ENCODE measurements around the gene BAD.

BAD gene

DNA sequence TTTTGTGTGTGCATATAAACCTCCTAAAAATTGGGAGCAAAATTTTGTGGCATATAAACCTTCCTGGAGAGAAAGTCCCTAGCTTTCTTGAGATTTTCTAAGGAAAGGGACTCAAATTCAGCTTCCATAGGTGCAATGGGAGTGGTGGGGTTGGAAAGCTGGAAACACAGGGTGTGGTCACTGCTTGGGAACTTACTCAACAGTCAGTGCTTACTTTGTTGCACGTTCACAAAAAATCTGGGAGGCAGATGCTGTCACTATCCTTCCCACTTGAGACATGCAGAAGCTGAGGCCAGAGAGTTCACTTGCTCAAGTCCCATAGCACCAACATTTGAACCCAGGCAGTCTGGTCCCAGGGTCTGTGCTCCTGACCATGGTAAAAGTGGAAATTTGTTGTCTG is 11.8 kb upstream of the BAD start:
- no peak for DNase-seq (ENCODE audit: low read depth)

DNA sequence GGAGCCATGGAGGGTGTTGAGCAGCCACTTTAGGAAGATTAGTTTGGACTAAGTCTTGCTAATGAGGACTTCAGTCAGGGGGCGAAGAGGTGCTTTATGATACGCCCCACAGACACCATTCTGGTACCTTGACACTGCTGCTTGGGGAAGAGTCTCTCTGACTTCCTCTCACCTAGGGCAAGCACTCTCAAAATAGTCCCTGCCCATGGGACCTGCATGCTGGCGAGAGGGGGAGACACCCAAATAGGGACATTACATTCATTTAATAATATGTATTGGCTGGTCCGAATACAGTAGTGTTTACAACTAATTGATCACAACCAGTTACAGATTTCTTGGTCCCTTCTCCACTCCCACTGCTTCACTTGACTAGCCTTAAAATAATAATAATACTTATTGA is 11.3 kb upstream of the BAD start:
- DNase-seq (ENCODE audit: low read depth): no peak

DNA sequence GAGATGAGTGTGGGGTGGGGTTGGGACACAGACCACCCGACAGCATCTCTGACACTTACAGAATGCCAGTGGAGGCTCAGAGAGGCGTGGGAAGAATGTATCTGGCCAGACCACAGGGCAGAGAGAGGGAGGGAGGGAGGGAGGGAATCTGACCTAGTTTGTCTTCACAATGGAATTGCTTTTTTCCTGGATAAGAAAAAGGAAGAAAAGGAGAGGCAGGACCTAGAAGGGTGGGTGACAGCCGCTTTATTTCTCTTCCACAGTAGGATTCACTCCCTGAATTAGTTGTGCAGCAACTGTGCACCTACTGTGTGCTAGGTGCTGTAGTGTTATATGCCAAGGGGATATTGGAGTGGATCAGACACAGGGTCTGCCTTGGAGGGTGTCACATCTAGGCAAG is 10.3 kb upstream of the BAD start:
- no peak for DNase-seq (ENCODE audit: low read depth)

DNA sequence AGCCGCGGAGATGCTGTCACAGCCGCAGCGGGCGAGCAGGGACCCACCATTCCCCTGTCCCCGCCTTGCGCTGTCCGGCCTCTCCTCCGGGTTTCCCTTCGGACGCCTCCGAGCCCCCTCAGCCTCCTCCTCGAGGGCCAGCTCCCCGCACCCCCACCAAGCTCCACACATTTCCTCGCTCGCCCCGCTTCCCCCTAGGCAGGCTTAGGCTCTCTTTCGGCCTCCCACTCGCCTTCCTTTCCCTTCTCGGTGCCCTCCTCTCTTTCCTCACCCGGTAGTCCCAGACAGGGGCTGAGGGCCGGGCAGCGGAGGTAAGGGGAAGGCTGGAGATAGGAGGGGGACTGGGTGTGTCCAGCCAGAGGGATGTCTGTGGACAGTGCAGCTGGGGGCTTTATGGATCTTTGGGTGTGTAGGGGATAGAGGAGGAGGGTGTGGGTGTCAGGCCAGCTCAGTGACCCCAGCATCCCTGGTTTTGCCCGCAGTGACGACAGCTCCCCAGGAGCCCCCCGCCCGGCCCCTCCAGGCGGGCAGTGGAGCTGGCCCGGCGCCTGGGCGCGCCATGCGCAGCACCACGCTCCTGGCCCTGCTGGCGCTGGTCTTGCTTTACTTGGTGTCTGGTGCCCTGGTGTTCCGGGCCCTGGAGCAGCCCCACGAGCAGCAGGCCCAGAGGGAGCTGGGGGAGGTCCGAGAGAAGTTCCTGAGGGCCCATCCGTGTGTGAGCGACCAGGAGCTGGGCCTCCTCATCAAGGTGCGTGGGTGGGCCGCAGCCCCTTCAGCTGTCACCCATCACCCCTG is 8.2 kb upstream of the BAD start:
- no peak for DNase-seq (ENCODE audit: low read depth)

DNA sequence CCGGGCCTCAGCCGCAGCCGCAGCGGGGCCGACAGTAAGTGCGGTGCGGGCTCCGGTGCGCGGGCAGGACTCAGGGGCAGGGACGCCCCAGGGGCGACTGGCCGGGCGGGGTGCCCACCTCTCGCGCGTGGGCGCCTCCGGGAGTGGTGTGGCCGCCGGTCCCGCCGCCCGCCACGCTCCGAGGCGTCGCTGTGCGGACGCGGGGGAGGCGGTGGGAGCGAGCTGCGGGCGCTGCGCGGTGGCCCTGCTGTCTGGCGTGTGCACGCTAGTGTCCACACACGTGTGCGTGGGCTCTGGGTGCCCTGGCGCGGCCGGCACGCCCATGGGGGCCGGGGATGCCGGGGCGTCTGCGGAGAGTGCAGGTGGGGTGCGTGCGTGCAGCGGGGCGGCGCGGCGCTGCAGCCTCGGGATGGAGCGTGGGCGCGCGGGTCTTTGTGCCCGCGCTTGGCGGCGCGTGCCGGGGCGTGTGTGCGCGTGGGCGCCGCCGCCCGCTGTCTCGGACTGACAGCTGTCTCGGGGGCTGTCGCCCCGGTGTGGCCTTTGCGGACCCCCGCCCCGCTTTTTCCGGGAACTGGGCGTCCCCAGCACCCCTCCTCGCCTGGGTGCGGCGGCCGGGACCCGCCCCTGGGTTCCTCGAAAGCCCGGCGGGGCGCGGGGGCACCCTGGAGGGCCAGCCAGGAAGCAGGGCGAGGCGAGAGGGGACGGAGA is 7.4 kb upstream of the BAD start:
- DNase-seq (ENCODE audit: low read depth): no peak

DNA sequence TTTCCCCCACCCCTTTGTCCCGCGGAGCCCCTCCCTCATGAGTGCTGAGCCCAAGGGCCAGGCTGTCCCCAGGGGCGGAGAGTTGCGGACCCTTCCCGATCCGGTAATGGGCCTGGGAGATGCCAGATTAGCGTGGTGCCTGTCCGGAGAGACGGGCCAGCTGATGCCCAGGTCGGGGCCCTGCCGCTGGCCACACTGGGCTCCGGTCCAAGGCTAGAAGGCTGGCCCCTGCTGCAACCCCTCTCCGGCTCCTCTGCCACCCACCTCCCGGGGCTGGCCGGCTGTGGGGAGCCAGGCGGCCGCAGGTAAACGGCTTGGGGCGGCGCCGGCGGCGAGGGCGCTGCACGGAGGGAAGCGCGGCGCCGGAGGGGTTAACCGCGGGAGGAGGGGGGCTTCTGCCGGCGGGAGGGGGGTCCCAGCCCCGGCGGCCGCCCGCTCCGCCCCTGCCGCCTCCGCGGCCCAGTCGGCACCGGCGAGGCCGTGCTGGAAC is 6.8 kb upstream of the BAD start, which contains the start of gene KCNK4:
TSS of gene KCNK4 (plus strand) at position 41 of the 490 bp plus-strand sequence. CDS start 1,717 bp downstream, outside the sequence.
- DNase-seq (ENCODE audit: low read depth): no peak

DNA sequence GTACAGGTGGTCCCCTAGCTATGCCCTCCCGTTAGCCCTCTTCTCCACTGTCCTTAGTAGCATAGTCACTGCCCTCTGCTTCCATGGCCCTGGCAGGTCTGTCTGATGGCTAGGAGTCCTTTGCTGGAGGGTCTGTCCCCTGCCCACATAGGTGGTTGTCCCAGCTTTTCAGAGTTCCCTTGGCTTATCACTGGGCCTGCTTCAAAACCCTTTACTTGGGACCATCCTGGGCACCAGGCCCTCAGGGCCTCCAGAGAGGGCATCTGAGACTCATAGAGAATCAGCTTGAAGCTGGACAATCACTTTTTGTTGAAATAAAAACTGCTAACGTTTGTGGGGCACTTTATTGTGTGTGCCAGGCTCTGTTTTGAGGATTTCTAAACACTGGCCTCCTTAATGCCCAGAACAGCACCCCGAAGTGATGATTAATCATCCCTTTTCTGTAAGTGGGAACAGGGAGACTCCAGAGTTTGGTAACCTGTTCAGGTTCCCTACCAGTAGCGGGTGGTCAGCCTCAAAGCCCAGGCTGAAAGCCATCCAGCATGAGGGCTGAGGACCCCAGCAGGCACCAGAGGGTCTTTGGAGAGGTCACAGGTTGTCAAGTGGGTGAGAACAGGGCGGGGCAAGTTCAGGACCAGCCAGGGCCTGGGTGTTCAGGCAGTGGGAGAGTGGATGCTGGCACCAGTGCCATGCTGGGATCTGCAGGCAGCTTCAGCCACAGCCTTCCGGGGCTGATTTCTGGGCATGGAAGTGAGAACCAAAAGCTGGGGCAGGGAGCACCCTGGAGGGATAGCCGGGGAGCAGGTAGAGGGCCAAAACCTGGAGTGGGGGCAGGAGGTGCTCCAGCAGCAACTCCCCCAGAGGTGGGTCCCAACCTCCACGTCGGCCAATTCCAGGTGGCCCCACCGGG is 6.1 kb upstream of the BAD start:
- DNase-seq (ENCODE audit: low read depth): no peak

DNA sequence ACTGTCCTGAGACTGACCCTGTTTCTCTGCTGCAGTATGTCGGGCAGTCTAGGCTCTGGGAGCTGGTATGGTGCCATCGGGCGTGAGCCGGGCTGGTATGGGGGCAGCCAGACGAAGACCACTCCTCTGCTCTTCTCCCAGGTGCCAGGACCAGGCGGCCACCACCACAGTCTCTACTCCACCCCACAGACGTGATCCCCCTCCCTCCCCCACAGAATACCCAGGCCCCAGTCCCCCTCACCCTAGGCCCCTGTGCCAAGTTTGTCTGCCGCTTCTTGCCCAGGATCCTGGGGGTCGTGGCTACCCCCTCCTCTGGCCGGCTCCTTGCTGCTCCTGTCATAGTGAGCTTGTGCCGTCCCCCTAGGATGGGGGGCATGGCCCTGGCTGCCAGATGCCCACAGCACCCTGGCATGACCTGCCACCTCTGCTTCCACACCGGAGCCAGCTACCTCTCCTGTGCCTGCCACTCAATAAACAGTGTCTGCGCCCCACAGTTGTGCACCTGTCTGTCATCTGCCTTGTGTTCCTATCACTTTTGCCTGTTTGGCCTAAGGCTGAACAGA is 4.6 kb upstream of the BAD start:
- no peak for DNase-seq (ENCODE audit: low read depth)

DNA sequence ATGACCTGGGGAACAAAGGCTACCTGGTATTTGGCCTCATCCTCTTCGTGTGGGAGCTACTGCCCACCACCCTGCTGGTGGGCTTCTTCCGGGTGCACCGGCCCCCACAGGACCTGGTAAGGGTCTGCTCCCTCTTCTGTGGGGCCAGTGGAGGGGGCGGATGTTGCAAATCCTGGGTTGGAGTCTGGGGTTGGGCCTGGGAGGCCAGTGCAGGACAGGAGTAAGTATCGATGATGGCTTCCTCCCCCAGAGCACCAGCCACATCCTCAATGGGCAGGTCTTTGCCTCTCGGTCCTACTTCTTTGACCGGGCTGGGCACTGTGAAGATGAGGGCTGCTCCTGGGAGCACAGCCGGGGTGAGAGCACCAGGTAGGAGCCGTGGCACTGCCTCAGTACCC is 3.9 kb upstream of the BAD start:
- DNase-seq (ENCODE audit: low read depth): no peak

DNA sequence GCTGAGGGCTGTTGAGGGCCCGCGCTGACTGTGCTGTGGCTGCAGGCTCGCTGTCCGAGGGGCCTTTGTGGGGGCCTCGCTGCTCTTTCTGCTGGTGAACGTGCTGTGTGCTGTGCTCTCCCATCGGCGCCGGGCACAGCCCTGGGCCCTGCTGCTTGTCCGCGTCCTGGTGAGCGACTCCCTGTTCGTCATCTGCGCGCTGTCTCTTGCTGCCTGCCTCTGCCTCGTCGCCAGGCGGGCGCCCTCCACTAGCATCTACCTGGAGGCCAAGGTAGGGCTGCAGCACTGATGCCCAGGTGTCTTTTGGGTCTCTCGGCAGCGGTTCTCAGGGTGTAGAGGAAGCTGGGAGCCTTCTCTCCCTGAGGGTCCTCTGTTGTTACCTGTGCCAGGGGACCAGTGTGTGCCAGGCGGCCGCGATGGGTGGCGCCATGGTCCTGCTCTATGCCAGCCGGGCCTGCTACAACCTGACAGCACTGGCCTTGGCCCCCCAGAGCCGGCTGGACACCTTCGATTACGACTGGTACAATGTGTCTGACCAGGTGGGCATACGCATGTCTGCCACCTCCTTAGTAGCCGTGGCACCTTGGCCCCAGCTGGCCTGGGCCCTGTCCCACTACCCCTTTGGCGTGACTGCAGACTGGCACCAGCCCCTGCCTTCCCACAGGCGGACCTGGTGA is 3.3 kb upstream of the BAD start:
- no peak for DNase-seq (ENCODE audit: low read depth)

DNA sequence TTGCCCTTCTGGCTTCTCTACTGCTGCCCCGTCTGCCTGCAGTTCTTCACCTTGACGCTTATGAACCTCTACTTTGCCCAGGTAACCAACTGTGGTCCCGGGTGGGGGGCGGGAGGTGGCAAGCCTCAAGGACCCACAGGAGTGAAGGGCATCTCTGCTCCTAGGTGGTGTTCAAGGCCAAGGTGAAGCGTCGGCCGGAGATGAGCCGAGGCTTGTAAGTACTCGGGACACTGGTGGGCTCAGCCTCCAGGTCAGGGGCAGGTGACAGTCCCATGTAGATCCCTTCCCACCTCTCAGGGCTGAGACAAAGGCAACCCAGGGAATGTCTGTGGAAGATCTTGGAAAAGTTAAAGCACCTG is 2.3 kb upstream of the BAD start:
- DNase-seq (ENCODE audit: low read depth): no peak

DNA sequence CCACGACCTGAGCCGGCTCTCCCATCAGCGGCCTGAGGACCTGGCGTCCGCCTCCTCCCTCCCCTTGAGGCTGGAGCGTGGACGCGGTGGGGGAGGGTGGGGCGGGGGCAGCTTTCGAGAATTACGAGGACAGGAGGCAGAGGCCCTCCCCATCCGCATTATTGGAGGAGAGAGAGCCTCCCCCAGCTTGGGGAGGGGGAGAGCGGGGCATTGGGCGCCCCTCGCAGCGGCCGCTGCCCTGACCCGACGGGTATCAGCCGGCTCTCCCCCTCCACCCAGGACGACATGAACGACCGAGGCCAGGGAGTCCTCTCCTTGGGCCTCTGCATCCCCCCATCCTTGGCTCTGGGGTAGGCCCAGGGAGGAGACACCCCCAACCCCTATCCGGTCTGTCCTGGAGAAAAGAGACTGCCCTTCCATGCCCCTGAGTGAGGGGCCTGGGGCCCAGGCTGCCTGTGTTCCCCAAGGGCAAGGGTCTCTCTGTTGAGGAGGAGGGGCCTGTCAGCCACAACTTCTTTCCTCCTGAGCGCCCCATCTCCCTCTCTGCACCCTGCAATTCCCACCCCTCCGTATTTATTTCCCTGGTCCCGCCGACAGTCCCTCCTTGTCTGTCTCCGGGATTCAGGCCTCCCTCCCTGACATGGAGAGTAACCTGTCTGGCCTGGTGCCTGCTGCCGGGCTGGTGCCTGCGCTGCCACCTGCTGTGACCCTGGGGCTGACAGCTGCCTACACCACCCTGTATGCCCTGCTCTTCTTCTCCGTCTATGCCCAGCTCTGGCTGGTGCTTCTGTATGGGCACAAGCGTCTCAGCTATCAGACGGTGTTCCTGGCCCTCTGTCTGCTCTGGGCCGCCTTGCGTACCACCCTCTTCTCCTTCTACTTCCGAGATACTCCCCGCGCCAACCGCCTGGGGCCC is 1.7 kb upstream of the BAD start:
- no peak for DNase-seq (ENCODE audit: low read depth)

DNA sequence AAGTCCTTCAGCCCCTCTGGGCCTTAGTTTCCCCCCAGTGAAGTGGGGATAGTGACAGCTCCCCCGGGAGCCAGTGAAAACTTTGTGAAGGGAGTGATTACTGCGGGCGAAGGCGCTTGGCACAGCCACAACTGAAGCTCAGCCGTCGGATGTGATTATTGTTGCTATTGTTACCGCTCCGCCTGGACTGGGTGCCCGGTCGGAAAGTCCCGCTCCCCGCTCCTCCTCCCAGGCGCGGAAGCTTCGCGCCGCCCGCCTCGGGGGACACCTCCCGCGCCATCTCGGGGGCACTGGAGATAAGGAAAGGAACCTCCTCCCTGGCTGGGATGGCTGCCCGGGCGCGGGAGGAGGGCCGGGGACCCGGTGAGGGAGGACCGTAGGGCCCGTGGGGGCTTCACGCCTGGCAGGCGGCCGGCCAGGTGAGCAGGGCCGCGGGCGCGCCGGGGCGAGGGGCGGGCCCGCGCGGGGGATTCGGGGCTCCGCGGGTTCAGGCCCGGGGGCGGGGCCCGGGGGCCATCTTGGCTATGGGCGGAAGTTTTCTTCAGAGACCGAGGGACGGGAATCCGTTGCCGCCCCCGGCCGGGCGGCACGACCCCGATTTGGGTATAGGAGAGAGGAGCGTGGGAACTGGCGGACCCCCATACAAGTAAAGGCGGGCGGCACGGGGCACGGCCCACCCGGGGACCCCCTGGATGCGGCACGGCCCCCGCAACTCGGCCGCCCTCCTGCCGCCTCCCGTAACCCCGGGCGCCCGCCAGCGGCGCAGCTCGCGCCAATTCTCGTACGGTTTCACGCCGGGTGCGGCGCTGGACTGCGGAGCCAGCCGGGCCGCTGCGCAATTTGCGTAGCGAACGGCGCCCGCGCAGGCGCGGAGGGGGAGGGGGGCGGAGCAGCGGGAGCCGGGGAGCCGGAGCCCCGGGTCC is 758 bp upstream of the BAD start, which contains the start of gene GPR137:
TSS of gene GPR137 (plus strand) at position 887 of the 923 bp plus-strand sequence. CDS start 677 bp downstream, outside the sequence.
- peak; percentile 90 for DNase-seq (ENCODE audit: low read depth)

DNA sequence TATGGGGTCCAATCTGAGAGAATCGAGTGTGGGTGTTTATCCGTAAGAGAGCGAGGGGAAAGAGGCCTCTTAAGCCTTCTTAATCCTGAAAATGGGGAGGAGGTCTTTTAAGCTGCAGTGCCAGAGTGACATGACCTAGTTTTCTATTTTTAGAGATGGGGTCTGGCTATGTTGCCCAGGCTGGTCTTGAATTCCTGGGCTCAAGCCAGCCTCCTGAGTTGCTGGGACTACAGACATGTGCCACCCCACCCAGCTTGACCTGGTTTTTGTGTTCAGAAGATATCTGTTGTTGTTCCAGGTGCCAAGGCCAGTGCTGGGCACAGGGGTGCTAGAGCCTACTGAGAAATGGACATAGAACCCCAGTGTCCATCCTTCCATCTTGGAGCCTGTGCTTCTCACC is 1.4 kb downstream of the BAD start:
- no peak for DNase-seq (ENCODE audit: low read depth)

DNA sequence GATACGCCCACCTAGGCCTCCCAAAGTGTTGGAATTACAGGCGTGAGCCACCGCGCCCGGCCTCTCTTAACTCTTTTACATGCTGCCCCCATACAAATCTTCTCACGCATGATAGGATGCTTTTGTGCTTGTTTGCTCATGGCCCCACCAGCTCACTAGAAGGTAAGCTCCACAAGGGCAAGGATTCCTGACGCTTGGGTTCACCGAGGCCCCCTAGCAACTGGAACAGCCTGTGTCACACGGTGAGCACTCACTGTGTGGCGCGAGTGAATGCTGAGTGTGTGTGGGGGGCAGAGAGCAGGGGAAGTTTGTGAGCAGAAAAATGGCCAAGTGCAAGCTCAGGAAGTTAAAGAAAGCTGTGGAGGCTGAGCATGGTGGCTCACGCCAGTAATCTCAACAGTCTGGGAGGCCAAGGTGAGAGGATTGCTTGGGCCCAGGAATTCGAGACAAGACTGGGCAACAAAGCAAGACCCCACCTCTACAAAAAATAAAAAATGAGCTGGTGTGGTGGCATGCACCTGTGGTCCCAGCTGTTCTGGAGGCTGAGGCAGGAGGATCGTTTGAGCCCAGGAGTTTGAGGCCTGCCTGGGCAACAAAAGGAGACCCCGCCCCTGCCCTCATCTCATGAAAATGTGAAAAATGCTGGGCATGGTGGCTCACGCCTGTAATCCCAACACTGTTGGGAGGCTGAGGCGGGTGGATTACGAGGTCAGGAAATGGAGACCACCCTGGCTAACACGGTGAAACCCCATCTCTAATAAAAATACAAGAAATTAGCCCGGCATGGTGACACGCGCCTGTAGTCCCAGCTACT is 2.3 kb downstream of the BAD start:
- no peak for DNase-seq (ENCODE audit: low read depth)

DNA sequence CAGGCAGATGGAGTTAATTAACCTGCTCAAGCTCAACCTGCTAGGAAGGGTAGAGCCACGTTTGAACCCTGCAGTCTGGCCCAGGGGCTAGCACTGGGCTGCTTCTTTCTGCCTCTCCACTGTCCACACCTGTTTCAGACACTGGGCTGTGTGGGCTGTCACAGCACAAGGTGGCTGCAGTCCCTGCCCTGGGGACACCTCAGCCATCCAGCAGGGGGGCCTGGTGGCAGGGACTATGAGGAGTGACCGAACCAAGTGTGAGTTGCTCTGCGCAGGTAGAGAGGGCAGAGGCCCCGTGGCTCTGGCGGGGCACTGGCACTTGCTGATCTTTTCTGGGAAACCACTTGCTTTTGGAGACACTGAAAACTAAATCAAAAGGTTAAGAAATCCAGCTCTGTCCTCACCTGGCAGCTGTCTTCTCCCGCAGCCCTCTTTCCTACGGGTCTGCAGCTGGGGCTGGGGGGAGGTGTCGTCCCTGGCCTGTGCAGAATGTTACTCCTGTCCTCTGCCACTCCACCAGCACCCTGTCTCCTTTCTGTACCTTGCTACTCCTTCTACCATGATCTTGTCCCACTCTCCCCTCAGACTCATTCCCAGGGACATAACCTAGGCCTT is 5.8 kb downstream of the BAD start:
- no peak for DNase-seq (ENCODE audit: low read depth)

DNA sequence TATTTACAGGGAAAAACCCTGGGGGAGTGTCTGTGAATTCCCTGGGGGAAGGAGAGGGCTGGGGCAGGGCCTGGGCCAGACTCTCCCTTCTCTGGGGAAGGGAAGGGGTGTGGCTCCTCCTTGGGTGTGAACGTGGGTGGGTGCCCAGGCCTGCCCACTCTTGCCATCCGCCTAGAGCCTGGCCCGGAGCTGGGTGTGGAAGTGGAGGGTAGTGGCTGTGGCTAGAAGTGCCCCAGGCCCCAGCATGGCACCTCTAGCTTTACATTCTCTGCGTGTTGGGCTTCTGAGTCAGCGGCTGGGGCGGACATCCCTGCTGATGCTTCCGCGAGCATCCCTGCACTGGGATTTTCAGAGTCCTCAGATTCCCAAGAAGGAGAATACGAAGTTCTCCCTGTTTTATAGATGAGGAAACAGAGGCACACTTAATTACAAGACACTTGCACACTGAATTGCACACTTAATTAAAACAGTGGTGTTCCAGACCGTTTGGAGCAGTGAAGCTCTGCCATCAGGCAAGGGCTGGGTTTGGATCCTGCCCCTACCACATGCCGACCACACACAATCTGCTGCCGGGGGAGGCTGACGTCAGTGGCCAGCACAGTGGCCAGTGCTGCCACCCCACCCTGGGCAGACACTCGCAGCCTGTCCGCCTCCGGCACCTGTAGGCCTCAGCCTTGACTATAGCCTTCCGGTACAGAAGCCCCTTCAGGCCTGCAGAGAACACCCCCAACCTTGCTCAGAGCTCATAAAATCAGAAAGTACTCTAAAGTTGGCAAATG is 7.6 kb downstream of the BAD start:
- DNase-seq (ENCODE audit: low read depth): no peak

Measured in stimulated activated CD8-positive, alpha-beta memory T cell treated with anti-CD3 and anti-CD28 coated beads, Interleukin-12 subunit alpha, Interleukin-12 subunit beta, amount 100 ng/mL, for 4 hours (primary cell).